Fibroblast of pulmonary artery (primary cell): ENCODE results near the gene CNST.
"Not testable (repeated sequence)": the region's sequence is repeated elsewhere in the genome, so short reads cannot be mapped to it uniquely, and the experiment has no call there.

Experiments
- DNase-seq: peaks from one replicate; pipeline ENCODE4 v3.0.0-alpha.2; 2010; ENCODE audit warnings: low read depth
- H3K4me3 ChIP-seq: replicated peaks from 2 replicates; pipeline ENCODE4 v1.5.1; 2011; ENCODE audit warnings: low read depth, mild to moderate bottlenecking, control low read depth, low read length, moderate library complexity
- CTCF ChIP-seq: IDR thresholded peaks from 2 replicates; pipeline ENCODE4 v1.5.1; 2011; ENCODE audit warnings: mild to moderate bottlenecking, control low read depth, low read length, inconsistent platforms; ENCODE audit errors: missing control alignments

Gene CNST

GRCh38 chr1:246583448-246584185 lies 17.4 kb downstream of the CNST start:
- no peak for TF ChIP-seq CTCF
- peak; percentile 79 for DNase-seq
- no peak overlapping the region for H3K4me3 ChIP-seq

- no peak overlapping the region for H3K4me3 ChIP-seq
- DNase-seq, result no peak
- TF ChIP-seq CTCF, result no peak
Observed at GRCh38 chr1:246587032-246587431, 20.8 kb downstream of the CNST start.

GRCh38 chr1:246587606-246588005 lies 21.4 kb downstream of the CNST start:
- H3K4me3 ChIP-seq, result peak overlapping the region; percentile 1
- no peak for TF ChIP-seq CTCF
- DNase-seq, result peak; percentile 78

- peak; percentile 60 for DNase-seq
Observed at GRCh38 chr1:246588159-246588721, 22.0 kb downstream of the CNST start.

GRCh38 chr1:246589919-246590318 lies 23.7 kb downstream of the CNST start:
- not testable (repeated sequence) for DNase-seq, H3K4me3 ChIP-seq

More at GRCh38 chr1:246588159-246588721, 22.0 kb downstream of the CNST start:
- no peak for TF ChIP-seq CTCF
- H3K4me3 ChIP-seq, result no peak overlapping the region

- H3K4me3 ChIP-seq, result no peak overlapping the region
- TF ChIP-seq CTCF, result no peak
- DNase-seq, result no peak
Observed at GRCh38 chr1:246591047-246591446, 24.8 kb downstream of the CNST start.

- no peak for DNase-seq
- TF ChIP-seq CTCF, result no peak
- no peak overlapping the region for H3K4me3 ChIP-seq
Observed at GRCh38 chr1:246591504-246591903, 25.2 kb downstream of the CNST start.
